Measurements from ENCODE around the gene TUBB4A.

- TF ChIP-seq ZNF302 (CRISPR knock-in tag; IDR thresholded peaks at IDR 0.05): no peak
- TF ChIP-seq NPAS2 (CRISPR knock-in tag; IDR thresholded peaks at IDR 0.05; ENCODE audit: borderline replicate concordance): no peak
- no peak for TF ChIP-seq EP300 (IDR thresholded peaks at IDR 0.05)
- TF ChIP-seq, protein P1, sequence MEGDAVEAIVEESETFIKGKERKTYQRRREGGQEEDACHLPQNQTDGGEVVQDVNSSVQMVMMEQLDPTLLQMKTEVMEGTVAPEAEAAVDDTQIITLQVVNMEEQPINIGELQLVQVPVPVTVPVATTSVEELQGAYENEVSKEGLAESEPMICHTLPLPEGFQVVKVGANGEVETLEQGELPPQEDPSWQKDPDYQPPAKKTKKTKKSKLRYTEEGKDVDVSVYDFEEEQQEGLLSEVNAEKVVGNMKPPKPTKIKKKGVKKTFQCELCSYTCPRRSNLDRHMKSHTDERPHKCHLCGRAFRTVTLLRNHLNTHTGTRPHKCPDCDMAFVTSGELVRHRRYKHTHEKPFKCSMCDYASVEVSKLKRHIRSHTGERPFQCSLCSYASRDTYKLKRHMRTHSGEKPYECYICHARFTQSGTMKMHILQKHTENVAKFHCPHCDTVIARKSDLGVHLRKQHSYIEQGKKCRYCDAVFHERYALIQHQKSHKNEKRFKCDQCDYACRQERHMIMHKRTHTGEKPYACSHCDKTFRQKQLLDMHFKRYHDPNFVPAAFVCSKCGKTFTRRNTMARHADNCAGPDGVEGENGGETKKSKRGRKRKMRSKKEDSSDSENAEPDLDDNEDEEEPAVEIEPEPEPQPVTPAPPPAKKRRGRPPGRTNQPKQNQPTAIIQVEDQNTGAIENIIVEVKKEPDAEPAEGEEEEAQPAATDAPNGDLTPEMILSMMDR (IDR thresholded peaks at IDR 0.05): no peak
- no peak for TF ChIP-seq JUN (IDR thresholded peaks at IDR 0.05)
- no peak for TF ChIP-seq CBX8 (IDR thresholded peaks at IDR 0.05)
- TF ChIP-seq NFE2L2 (conservative IDR thresholded peaks at IDR 0.05; ENCODE audit: low read length): no peak
- no peak for TF ChIP-seq POLR2A (IDR thresholded peaks at IDR 0.05; ENCODE audit: low read length)
- no peak for TF ChIP-seq HDAC2 (IDR thresholded peaks at IDR 0.05)
- no peak for TF ChIP-seq SMC3 (IDR thresholded peaks at IDR 0.05)
- no peak for TF ChIP-seq ZFP36 (IDR thresholded peaks at IDR 0.05; ENCODE audit: borderline replicate concordance, partially characterized antibody)
- no peak for TF ChIP-seq HEYL (CRISPR knock-in tag; IDR thresholded peaks at IDR 0.05)
- no peak for TF ChIP-seq USF2 (IDR thresholded peaks at IDR 0.05)
These were observed 26.6 kb downstream of the TUBB4A start for GRCh38 chr19:6475321-6476108.

Measured in A549 (cell line).